Skin of body (tissue), 2 donors: ENCODE data around the gene SLC2A1. TPM values are rescaled to one million over a fixed set of nuclear protein-coding genes. Genes with fewer than 3 reads are reported as not detected.

Experiments used
- DNase-seq: peaks from one replicate; lab custom pipeline; 2025; lab: John Stamatoyannopoulos, UW
- total RNA-seq: library from RNA; depleted of rRNA; stranded (reverse); fragments of >200 nt; gene quantifications from one replicate; pipeline ENCODE4 v1.2.3, GENCODE V29; 2014

SLC2A1 gene
- total RNA-seq, 1 donor from 2014 or later, result 76.7 TPM

DNA sequence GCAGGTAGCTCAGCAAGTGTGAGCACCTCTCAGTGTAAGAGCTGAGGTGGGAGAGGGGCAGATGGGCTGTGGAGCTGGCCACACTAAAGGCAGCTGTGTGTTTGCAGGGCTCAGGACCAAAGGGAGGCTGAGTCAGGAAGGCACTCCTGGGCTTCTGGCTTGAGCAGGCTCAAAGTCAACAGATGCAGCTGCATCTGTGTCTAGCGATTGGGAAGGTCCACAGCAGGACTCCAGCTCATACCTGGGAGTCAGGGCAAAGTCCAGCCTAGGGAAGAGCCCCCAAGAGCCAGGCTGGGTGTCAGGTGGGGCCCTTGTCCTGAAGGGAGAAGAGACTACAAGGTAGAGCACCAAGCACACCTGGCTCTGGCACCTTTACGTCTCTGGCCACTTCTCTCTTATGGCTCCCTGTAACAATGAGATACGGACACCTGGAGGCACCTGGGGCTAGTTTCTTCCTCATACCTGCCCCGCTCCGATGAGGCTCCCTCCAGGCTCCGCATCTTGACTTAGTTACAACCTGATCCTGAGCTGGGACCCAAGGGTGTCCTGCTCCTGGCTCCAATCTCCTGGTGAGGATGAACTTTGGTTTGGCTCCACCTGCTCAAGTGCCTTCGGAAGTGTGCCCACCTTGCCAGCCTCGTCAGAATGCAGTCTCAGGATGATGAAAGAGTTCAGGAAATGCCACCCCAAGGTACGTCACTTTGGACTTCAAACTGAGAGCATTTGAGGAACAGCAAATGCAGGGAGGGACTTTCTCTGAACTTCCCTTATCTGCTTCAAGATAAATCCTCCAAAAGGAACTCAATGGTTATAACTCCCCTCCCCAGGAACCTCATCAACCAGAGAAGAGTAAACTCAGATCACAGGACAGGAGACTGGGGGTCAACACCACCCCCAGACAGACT lies 21.5 kb upstream of the SLC2A1 start:
- DNase-seq, result no peak

DNA sequence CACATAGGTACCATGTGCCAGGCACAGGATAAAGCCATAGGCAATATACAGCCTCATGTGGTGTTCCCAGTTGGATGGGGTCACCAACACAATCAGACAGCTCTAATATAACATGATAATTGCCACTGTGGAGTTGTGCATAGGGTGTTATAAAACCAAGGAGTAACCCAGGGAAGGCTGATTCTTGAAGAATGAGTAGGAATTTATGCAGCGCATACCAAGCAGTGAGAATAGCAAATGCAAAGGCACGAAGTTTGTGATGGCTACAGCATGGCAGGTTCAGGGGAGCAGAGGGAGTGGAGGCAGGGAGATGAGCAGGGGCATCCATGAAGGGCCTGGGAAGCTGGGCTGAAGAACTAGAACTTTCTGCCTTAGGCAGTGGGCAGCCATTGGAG lies 20.4 kb upstream of the SLC2A1 start:
- DNase-seq, result no peak

DNA sequence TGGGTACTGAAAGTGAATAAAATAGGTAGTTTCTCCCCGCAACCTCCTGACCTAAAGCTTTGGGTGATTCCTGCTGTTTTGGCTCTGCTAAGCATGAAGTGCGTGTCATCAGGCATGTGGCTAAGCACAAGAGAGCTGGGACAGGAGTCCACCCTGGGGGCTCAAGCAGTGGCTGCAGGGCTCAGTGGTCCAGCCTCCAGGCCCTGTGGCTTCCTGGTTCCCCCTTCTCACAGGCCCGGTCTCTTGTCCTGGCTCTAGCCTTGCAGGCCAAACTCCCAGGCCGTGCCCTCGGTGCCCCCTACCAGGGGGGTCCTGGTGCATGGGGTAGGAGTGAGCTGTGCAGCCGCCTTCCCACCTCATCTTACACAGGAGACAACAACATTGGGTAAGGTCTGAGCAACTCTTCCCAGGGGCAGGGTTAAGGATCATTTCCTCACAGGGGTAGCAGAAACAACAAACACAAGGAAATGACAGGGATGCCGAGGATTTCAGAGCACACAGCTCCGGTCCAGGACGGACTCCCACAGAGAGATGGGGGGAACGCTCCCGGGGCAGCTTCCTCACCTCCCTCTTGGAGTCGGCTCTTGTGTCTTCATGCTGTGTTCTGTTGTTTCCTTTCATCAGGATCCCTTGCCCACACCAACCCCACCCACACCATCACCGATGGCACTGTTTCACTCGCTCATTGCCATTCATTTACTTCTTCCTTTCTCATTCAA lies 19.8 kb upstream of the SLC2A1 start:
- DNase-seq, result no peak

DNA sequence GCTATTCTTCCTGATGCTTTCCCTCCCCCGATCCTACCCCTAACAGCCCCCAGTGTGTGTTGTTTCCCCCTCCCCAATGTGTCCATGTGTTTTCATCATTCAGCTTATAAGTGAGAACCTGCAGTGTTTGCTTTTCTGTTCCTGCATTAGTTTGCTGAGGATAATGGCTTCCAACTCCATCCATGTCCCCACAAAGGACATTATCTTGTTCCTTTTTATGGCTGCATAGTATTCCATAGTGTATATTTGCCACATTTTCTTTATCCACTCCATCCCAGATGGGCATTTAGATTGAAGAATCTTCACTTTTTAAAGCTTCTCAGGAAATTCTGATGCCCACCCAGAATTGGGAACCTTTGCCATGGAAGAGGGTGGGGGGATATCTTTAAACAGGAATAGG lies 19.0 kb upstream of the SLC2A1 start:
- no peak for DNase-seq

DNA sequence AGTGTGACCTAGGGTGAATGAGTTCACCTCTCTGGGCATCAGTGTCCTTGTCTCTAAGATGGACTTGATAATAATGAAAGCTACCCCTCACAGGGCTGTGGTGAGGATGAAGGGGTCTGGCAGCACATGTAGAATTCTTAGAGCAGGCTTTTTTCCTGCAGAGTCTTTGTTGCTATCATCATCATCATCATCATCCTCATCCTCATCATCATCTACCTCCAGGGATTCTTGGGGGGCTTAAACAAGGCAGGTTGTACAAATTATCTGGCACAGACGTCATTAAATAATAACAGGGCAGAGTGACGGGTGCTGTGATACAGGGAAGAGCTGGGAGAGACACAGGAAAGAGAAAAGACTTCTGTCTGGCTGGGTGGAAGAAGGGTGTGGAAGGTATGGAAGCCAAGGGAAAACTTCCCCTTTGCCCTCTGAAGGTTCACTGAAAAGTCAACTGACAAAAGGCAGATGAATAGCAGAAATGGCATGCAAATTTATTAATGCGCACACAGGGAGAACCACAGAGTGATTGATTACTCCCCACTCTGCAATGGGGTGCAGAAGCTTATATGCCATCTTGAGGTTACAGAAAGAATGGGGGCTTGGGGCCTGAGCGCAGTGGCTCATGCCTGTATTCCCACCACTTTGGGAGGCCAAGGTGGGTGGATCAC lies 17.0 kb upstream of the SLC2A1 start:
- no peak for DNase-seq

DNA sequence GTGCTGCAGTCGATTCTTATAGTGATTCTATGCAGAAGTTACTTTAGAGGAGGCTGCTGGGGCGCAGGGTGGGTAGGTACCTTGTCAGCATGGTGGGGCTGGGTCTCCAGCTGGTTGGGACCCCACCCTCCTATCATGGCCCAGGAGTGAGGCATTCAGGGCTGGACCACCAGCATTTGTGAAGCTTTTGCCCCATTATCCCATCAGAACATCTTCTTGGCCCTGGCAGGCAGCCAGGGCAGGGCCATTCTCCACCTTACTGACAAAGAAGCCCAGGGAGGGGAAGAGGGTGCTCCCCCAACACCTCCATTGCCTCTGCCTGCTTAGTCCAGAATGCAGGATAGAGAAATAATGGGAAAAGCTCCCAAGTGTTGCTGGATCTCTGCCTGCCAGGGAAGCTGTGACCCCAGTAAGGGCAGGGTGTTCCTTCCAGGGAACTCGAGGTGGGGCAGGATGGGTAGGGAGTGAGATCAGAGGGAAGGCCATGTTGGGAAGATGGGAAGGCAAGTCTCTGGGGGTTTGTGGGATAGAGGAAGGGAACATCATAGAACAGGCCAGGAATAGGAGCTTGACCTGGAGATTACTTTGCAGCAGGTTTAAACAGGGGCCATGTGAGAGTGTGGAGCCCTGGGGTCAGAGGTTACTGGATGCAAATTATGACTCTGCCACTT lies 16.2 kb upstream of the SLC2A1 start:
- DNase-seq, result no peak

DNA sequence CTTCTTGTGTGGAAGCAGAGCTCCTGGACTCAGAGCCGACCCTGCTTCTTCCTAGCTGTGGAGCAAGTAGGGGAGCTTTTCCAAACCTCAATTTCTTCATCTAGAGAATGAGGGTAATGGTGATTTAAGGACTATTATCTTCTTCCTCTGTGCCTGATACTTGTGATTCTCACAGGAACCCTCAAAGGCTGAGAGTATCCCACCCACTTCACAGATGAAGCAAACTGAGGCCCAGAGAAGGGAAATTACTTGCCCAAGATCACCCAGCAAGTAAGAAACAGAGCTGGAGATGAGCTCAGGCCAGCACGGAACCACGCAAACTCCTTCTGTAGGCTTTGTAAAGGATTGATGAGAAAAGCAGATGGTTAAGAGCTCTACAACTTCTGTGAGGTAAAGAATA lies 15.1 kb upstream of the SLC2A1 start:
- no peak for DNase-seq

DNA sequence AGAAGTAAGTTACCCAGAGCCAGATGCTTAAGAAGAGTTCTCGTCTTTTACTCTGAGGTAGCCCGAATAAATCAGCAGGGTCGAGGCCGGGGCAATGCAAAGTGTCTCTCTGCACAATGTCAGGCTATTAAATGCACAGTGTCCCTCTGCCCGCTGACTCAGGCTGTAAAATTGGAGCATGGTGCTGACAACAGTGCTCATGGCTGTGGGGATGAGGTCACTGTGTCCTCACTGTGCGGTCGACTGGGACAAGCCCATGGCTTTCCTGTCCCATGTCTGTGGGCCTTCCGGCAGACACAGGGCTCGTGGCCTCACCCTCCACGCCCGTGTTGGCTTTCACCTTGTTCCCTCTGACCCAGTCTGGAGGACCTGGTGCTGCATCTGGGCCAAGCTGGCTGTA lies 14.6 kb upstream of the SLC2A1 start:
- DNase-seq, result no peak

DNA sequence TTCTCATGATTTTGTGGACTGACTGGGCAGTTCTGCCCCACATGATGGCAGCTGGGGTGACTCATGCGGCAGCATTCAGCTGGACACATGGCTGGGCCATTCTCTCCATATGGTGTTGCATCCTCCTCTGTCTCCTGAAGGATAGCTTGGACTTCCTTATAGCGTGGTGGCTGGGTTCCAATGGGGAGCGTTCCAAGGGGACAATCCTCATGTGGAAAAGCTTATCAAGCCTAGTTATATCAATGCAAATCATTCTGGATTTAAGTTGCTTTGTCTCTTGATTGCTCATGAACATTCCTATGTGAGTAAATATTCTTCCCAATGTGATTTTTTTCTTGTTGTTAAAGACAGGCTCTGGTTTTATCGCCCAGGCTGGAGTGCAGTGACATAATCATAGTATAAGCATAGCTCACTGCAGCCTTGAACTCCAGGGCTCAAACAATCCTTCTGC lies 13.2 kb upstream of the SLC2A1 start:
- DNase-seq, result peak; percentile 62

DNA sequence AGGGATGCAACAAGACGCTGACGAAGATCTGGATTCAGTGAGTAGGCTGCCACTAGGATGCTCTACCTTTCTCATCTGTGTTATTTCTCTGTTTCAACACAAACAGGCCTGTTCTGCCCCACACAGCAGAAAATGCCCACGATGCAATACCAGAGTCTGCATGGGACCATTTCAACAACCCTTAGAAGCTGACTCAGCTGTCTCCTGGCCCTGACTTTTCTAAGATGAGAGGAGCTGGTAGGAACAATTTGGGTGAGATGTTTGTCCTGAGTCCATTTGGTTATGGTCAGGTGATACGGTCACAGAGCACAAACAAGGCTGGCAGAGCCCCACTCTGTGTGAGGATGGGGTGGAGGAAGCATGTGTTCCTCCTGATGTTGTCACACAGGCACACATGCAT lies 11.5 kb upstream of the SLC2A1 start:
- DNase-seq, result no peak

DNA sequence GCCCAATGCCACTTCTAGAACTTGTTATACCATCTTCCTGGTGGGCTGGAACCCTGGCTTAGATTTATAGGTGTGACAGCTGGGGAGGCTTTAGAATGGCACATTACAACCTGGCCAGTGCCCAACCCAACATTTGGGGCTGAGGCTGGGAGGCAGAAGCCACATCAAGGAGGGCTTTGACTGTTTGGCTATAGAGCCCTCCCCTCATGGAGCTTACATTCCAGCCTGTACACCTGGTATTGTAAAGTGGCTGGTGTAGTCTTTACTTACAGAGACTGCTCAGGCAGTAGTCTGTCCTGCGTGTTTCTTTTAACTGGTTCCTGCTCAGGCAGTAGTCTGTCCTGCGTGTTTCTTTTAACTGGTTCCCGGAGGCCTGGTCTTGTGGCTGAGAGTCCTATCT lies 10.0 kb upstream of the SLC2A1 start:
- DNase-seq, result no peak

DNA sequence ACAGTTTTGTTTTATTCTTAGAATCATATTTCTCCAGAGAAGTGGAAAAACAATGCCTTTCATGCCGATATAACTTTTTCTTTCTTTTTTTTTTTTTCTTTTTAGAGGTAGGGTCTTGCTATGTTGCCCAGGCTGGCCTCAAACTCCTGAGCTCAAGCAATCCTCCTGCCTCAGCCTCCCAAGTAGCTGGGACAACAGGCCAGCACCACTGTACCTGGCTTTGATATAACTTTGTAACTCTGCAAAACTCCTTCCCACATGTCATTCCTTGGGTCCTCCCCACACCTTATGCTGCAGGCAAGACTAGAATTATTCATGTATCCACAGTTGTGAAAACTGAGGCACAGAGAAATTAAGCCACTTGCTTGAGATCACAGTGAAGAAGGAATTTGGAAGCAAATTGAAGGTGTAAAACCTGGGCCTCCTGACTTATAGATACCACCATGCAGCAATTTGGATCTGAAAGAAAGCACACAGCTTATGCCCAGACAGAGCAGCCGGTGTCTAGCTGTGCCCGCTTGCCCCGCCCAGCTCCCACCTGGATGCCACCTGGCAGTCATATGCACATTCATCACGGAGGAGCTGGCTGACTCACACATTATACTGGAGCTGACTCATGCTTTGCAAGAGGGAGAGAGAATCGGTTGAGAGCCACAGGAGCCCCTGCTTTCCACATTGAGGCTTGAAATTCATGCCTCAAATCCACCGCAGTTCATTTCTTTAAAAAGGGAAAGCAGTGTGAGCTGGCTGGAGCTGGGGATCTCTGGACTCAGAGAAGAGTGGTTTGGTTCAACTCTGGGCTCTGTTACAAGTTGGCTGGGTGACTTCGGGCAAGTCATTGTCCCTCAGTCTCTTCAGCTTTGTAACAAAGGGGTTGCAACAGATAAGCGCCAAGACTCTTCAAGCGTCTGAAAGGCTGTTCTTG lies 8.3 kb upstream of the SLC2A1 start:
- DNase-seq, result no peak

DNA sequence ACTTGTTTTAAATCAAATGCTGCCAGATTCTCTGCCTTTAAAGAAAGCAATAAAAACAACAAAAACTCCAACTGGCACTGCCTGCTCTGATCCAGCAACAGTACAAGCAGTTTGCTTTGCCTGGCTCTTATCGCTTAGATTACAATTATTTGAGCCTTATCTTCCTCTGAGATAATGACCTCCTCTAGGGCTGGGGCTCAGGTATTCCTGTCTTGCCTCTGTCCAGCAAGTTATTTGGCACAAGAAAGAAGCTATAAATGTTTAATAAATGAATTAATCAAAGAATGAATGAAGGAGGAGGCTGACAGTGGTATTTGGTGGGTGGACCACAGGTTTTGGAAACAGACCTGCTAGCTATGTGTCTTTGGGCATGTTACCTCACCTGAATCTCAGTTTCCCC lies 6.7 kb upstream of the SLC2A1 start:
- no peak for DNase-seq

DNA sequence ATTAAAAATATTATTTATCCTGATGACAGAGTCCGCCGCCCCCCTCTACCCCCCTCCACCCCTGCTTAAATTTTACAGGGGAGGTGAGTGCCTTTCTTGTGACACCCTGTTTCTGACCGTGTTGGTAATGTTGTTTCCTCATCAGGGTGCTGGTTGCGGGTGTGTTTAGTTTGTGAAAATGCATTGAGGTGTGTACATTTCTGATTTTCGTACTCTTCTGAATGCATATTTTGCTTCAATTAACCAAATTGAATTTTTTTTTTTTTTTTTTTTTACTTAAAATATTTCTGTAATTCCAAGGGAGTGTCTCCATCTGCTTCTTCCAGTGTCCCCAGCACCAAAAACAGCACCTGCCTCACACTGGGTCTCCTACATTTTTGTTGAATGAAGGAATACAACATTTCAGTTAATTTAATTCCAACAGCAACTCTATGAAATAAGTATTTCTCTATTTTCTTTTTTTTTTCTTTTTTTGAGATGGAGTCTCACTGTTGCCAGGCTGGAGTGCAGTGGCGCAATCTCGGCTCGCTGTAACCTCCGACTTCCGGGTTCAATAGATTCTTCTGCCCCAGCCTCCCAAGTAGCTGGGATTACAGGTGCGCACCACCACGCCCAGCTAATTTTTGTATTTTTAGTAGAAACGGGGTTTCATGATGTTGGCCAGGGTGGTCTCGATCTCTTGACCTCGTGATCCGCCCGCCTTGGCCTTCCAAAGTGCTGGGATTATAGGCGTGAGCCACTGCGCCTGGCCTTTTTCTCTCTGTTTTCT lies 5.6 kb upstream of the SLC2A1 start:
- no peak for DNase-seq

DNA sequence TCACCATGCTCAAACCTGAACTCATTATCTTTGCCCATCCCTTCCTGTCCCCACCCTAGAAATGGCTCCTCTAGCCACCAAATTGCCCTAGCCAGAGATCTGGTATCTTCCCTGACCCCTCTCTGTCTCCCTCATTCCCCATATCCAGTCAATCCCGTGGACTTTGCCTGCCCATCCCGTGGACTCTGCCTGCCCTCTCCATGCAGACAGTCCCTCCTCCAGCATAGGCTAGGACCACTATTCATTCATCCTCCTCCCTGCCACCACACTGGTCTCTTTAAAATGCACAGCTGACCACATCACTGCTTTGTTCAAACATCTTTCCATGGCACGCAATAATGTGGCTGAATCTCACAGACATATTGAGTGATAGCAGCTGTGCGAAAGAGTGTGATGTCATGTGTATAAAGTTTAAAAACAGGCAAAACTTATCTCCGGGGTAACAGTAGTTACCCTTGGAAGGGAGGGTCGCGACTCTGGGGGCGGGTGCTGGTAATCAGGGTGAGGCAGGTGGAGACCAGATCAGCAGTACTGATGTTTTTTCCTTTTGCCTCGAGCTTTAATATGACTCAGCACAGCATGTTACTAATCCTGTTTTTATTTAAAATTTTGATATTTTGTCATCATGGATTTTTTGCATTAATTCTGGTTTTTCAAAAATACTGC lies 4.8 kb upstream of the SLC2A1 start:
- peak; percentile 68 for DNase-seq

DNA sequence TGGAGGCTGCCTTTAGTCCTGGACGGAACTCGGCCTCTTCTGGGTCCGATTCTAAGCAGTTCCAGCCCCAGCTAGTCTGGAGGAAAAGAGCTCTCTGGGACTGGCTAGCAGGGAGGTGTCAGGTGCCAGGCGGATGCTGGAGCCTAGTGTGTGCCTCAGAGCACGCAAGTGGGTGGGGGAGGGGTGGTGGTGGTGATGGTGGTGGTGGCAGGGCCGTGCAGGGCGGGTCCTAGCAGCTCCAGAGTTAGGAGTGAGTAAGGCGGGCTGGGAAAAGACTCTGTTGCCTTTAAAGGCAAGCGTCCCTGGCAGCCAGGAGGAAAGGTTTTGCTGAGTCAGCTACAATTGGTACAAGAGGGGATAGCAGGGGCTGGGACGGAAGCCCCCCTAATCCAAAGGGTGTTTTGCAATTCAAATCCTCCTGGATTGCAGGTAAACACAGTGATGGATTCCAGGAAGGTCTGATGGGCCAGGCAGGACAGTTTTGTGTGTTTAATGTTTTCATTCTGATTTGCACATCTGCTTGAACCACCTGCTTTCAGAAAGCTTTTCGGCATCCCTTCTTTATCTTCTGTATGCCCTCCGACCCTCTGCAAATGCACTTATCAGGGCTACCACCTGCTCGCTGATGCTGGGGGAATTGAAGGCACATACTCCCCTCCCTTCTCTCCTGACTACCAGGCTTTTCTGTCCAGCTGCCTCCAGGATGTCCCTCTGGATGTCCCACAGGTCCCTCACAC lies 4.1 kb upstream of the SLC2A1 start:
- DNase-seq, result no peak

DNA sequence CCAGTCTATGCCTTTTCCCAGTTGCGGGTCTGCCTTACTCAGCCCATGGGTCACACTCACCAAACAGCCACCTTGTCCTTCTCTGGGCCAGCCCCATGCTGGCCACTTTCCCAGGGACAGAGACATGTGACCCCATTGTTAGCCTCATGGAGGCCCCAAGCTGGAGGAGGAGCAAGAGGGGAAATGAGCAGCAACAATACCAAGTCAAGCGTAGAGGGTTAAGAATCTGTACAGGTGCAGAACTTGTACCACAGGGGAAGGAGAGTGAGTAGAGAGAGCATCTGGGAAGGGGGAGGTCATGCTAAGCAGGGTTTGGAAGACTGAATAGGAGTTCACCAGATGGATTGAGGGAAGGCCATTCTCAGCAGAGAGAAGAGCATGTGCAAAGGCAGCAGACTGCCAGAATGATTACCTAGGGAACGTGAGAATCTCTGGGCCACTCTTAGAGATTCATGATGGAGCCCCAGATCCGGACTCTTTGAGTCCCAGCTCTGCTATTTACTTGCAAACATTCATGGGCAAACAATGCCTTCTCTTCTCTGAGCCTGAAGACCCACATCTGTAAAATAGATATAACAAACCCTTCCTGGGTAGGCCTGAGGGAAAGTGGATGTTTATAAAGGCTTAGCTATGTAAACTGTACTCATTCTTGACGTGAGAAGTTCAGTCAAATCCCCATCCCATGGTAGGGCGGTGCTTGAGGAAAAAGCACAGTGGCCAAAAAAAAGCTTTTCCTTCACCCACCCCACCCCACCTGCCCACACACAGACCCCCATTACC lies 2.8 kb upstream of the SLC2A1 start:
- no peak for DNase-seq
